HUDEP-2 (cell line): ENCODE results near the gene ZNF878.
A peak's percentile ranks its signal among the peaks of the same experiment; 100 is the strongest.
"Not testable (repeated sequence)": the region's sequence is repeated elsewhere in the genome, so short reads cannot be mapped to it uniquely, and the experiment has no call there.

ENCODE experiments used
- DNase-seq, 76 experiments: peaks; one replicate each; lab custom pipeline; 2025; ENCODE audit not compliant: unreplicated experiment in 76 of 76; lab: John Stamatoyannopoulos, UW

The ZNF878 gene

GRCh38 chr19:12052497-12053169, at the start of gene ZNF878:
Gene ZNF878, minus strand, starts transcription at chr19:12052961. Its CDS starts 160 bp downstream, at chr19:12052801.
- peak in 45 of 76 experiments; percentile 2 to 81 (median 38) for DNase-seq

GRCh38 chr19:12098040-12098439, 45.3 kb upstream of the ZNF878 start:
- no peak for DNase-seq

GRCh38 chr19:12095111-12095790, 42.5 kb upstream of the ZNF878 start:
- no peak for DNase-seq

- no peak for DNase-seq
These were observed 41.0 kb upstream of the ZNF878 start for GRCh38 chr19:12093777-12094176.

- DNase-seq = no peak
These were observed 40.2 kb upstream of the ZNF878 start for GRCh38 chr19:12092956-12093355.

- peak in 64 of 76 experiments; percentile 9 to 92 (median 74) for DNase-seq
These were observed 39.5 kb upstream of the ZNF878 start for GRCh38 chr19:12092065-12092867.

GRCh38 chr19:12090807-12091206, 38.0 kb upstream of the ZNF878 start:
- DNase-seq = peak in 48 of 76 experiments; percentile 0 to 69 (median 40)

GRCh38 chr19:12085074-12085818, 32.5 kb upstream of the ZNF878 start:
- no peak for DNase-seq

GRCh38 chr19:12083336-12083735, 30.6 kb upstream of the ZNF878 start:
- not testable (repeated sequence) for DNase-seq

- DNase-seq = no peak
These were observed 24.6 kb upstream of the ZNF878 start for GRCh38 chr19:12077375-12077774.

GRCh38 chr19:12076331-12076730, 23.6 kb upstream of the ZNF878 start:
- not testable (repeated sequence) for DNase-seq

GRCh38 chr19:12075538-12076139, 22.9 kb upstream of the ZNF878 start:
- DNase-seq = no peak

- DNase-seq = no peak
These were observed 12.1 kb upstream of the ZNF878 start, which contains the start of gene ZNF844 for GRCh38 chr19:12064590-12065538. Gene ZNF844, plus strand, starts transcription at chr19:12064731. Its CDS starts 143 bp downstream, at chr19:12064874.

GRCh38 chr19:12055784-12056183, 3.0 kb upstream of the ZNF878 start:
- no peak for DNase-seq

GRCh38 chr19:12052091-12052496, 667 bp downstream of the ZNF878 start:
- no peak for DNase-seq

GRCh38 chr19:12047868-12048267, 4.9 kb downstream of the ZNF878 start:
- DNase-seq = no peak

GRCh38 chr19:12043752-12044422, 8.9 kb downstream of the ZNF878 start:
- DNase-seq = no peak

- DNase-seq = no peak
These were observed 9.9 kb downstream of the ZNF878 start for GRCh38 chr19:12042893-12043292.
